ENCODE data around the gene PHPT1. TPM values are rescaled to one million over a fixed set of nuclear protein-coding genes. Genes with fewer than 3 reads are reported as not detected.

The PHPT1 gene
- total and polyA plus RNA-seq, 2 of the 13 experiments (the other 11 are each of a cell fraction or from before 2014, with no cell fraction given), result 189 to 192 TPM

DNA sequence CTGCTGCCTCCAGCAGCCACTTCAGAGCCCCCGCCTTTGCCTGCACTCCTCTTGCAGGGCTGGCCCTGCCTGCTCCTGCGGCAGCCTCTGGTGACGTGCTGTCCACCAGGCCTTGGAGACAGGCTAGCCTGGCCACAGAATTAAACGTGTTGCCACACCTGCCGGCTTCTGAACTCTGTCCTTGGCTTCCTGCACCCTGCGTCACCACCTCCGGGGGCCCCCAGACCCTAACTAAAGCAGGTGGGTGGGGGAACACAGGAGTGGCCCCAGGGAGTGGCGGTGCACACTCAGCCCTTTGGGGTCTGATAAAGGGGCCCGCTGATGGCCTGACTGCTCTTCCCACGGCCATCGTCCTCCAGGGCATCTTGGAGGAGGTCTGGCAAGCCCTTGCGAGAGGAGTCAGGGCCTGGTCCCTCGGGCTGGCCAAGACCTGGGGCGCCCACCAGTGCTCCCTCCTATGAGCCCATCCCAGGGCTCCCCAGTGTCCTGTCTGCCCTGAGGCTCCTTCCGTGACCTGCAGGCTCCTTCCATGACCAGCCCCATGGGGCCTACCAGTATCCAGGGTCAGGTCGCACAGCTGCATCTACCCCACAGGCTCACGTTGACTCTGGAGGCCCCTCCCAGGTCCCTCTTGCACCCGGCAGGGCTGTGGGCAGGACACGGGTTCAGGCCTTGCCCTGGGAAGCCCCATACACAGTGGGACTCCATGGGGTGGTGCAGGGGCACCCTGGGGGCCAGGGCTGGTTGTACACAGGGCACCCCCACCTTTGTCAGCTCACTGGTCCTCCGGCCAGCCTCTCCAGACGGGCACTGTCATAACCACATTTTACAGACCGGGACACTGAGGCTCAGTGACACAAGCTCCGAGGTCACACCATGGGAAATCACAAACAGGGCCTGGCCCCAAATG lies 1.9 kb downstream of the PHPT1 start (continued):
- TF ChIP-seq FOXC1 (CRISPR knock-in tag; IDR thresholded peaks at IDR 0.05; ENCODE audit: borderline replicate concordance) (0 out of 2 replicates have a peak, but pooled peaks have one; percentile 16), MEIS2 (CRISPR knock-in tag; IDR thresholded peaks at IDR 0.05) (no peak), TBL1XR1 (IDR thresholded peaks at IDR 0.05; ENCODE audit: borderline replicate concordance, low read length, partially characterized antibody) (no peak), ZFP62 (CRISPR knock-in tag; IDR thresholded peaks at IDR 0.05) (no peak), ZNF841 (CRISPR knock-in tag; IDR thresholded peaks at IDR 0.05; ENCODE audit: borderline replicate concordance) (no peak), ISX (CRISPR knock-in tag; conservative IDR thresholded peaks at IDR 0.05) (no peak), ZBTB10 (CRISPR knock-in tag; IDR thresholded peaks at IDR 0.05; ENCODE audit: borderline replicate concordance) (no peak), ZNF577 (CRISPR knock-in tag; IDR thresholded peaks at IDR 0.05; ENCODE audit: borderline replicate concordance, low read depth) (no peak), ZNF737 (CRISPR knock-in tag; IDR thresholded peaks at IDR 0.05; ENCODE audit: borderline replicate concordance) (no peak), MTERF4 (CRISPR knock-in tag; IDR thresholded peaks at IDR 0.05) (no peak), ZNF557 (CRISPR knock-in tag; IDR thresholded peaks at IDR 0.05) (no peak), POLR2A (IDR thresholded peaks at IDR 0.05; ENCODE audit: insufficient read depth in 1 of 2, low read depth in 2 of 2, low read length in 2 of 2) (0 out of 4 replicates have a peak, but pooled peaks of 1 of the 2 experiments have one; percentile 5), REPIN1 (CRISPR knock-in tag; IDR thresholded peaks at IDR 0.05; ENCODE audit: borderline replicate concordance, low read depth) (no peak), ZNF674 (CRISPR knock-in tag; IDR thresholded peaks at IDR 0.05; ENCODE audit: low read depth) (no peak), ATF7 (IDR thresholded peaks at IDR 0.05) (no peak), ATF7 (CRISPR knock-in tag; IDR thresholded peaks at IDR 0.05) (no peak)
- TF ChIP-seq, protein P1, sequence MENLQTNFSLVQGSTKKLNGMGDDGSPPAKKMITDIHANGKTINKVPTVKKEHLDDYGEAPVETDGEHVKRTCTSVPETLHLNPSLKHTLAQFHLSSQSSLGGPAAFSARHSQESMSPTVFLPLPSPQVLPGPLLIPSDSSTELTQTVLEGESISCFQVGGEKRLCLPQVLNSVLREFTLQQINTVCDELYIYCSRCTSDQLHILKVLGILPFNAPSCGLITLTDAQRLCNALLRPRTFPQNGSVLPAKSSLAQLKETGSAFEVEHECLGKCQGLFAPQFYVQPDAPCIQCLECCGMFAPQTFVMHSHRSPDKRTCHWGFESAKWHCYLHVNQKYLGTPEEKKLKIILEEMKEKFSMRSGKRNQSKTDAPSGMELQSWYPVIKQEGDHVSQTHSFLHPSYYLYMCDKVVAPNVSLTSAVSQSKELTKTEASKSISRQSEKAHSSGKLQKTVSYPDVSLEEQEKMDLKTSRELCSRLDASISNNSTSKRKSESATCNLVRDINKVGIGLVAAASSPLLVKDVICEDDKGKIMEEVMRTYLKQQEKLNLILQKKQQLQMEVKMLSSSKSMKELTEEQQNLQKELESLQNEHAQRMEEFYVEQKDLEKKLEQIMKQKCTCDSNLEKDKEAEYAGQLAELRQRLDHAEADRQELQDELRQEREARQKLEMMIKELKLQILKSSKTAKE (CRISPR knock-in tag; IDR thresholded peaks at IDR 0.05; ENCODE audit: borderline replicate concordance), result no peak
- TF ChIP-seq, protein P2, sequence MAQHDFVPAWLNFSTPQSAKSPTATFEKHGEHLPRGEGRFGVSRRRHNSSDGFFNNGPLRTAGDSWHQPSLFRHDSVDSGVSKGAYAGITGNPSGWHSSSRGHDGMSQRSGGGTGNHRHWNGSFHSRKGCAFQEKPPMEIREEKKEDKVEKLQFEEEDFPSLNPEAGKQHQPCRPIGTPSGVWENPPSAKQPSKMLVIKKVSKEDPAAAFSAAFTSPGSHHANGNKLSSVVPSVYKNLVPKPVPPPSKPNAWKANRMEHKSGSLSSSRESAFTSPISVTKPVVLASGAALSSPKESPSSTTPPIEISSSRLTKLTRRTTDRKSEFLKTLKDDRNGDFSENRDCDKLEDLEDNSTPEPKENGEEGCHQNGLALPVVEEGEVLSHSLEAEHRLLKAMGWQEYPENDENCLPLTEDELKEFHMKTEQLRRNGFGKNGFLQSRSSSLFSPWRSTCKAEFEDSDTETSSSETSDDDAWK (CRISPR knock-in tag; IDR thresholded peaks at IDR 0.05), result no peak

All from HepG2 (cell line).